ENCODE data around the gene PRR5. TPM values are rescaled to one million over a fixed set of nuclear protein-coding genes. Genes with fewer than 3 reads are reported as not detected.
A peak's percentile ranks its signal among the peaks of the same experiment; 100 is the strongest.

The PRR5 gene
- total RNA-seq, 1 donor from 2014 or later, result 14.0 TPM

GRCh38 chr22:44730490-44731356, 28.7 kb downstream of the PRR5 start:
- no peak for TF ChIP-seq CTCF (IDR thresholded peaks at IDR 0.05; ENCODE audit: insufficient read depth, low read length, severe bottlenecking)
- H3K27me3 ChIP-seq (ENCODE audit: control insufficient read depth, insufficient read depth, low read length), result no peaks in the 10 kb centered on the region
- peaks cover 8% of the 10 kb centered on the region for H3K36me3 ChIP-seq (ENCODE audit: control insufficient read depth, insufficient read depth, low read length)
- FAIRE-seq (peak; percentile 89), DNase-seq (ENCODE audit: low read depth) (no peak)
- H3K4me3 ChIP-seq (ENCODE audit: low read depth, low read length), result no peak overlapping the region

GRCh38 chr22:44731357-44731970, 29.5 kb downstream of the PRR5 start:
- FAIRE-seq, result no peak
- H3K4me3 ChIP-seq (ENCODE audit: low read depth, low read length), result no peak overlapping the region
- no peaks in the 10 kb centered on the region for H3K27me3 ChIP-seq (ENCODE audit: control insufficient read depth, insufficient read depth, low read length)
- DNase-seq (ENCODE audit: low read depth), result no peak
- peaks cover 8% of the 10 kb centered on the region for H3K36me3 ChIP-seq (ENCODE audit: control insufficient read depth, insufficient read depth, low read length)
- TF ChIP-seq CTCF (IDR thresholded peaks at IDR 0.05; ENCODE audit: insufficient read depth, low read length, severe bottlenecking), result no peak

- TF ChIP-seq CTCF (IDR thresholded peaks at IDR 0.05; ENCODE audit: insufficient read depth, low read length, severe bottlenecking), result no peak
- Histone ChIP-seq H3K36me3 (ENCODE audit: control insufficient read depth, insufficient read depth, low read length) (peaks cover 6% of the 10 kb centered on the region), H3K4me3 (ENCODE audit: low read depth, low read length) (no peak overlapping the region), H3K27me3 (ENCODE audit: control insufficient read depth, insufficient read depth, low read length) (no peaks in the 10 kb centered on the region)
- DNase-seq (ENCODE audit: low read depth) (no peak), FAIRE-seq (no peak)
Measured at GRCh38 chr22:44732017-44732561, 30.1 kb downstream of the PRR5 start.

GRCh38 chr22:44732661-44733060, 30.7 kb downstream of the PRR5 start:
- TF ChIP-seq CTCF (IDR thresholded peaks at IDR 0.05; ENCODE audit: insufficient read depth, low read length, severe bottlenecking), result no peak
- no peak for DNase-seq (ENCODE audit: low read depth)
- no peaks in the 10 kb centered on the region for H3K27me3 ChIP-seq (ENCODE audit: control insufficient read depth, insufficient read depth, low read length)
- FAIRE-seq, result peak; percentile 98
- peaks cover 6% of the 10 kb centered on the region for H3K36me3 ChIP-seq (ENCODE audit: control insufficient read depth, insufficient read depth, low read length)
- no peak overlapping the region for H3K4me3 ChIP-seq (ENCODE audit: low read depth, low read length)

GRCh38 chr22:44733426-44734106, 31.6 kb downstream of the PRR5 start:
- DNase-seq (ENCODE audit: low read depth), result no peak
- no peak for TF ChIP-seq CTCF (IDR thresholded peaks at IDR 0.05; ENCODE audit: insufficient read depth, low read length, severe bottlenecking)
- Histone ChIP-seq H3K27me3 (ENCODE audit: control insufficient read depth, insufficient read depth, low read length) (no peaks in the 10 kb centered on the region), H3K4me3 (ENCODE audit: low read depth, low read length) (no peak overlapping the region), H3K36me3 (ENCODE audit: control insufficient read depth, insufficient read depth, low read length) (peaks cover 4% of the 10 kb centered on the region)
- no peak for FAIRE-seq

Data from bronchial epithelial cell (primary cell).